Lower lobe of right lung (tissue), 2 donors: ENCODE data around the gene SULT2A1. TPM values are rescaled to one million over a fixed set of nuclear protein-coding genes. Genes with fewer than 3 reads are reported as not detected.
A peak's percentile ranks its signal among the peaks of the same experiment; 100 is the strongest.
"Not testable (repeated sequence)": the region's sequence is repeated elsewhere in the genome, so short reads cannot be mapped to it uniquely, and the experiment has no call there.

ENCODE experiments used
- ATAC-seq, 2 donors: fragments of 200-7000 bp; cut with Tn5 transposase; one replicate each; pipeline ENCODE4 v1.9.1; 2020 to 2022; ENCODE audit warnings: mild to moderate bottlenecking in 2 of 2, moderate library complexity in 2 of 2
- DNase-seq: peaks from one replicate; pipeline ENCODE4 v3.0.0-alpha.2; 2020
- H3K27ac ChIP-seq: fragments of 200-600 bp; one replicate; pipeline ENCODE4 v1.8.0; 2022
- H3K27me3 ChIP-seq: fragments of 200-600 bp; one replicate; pipeline ENCODE4 v1.8.0; 2022; ENCODE audit warnings: low read depth
- H3K36me3 ChIP-seq: fragments of 200-600 bp; one replicate; pipeline ENCODE4 v1.8.0; 2022; ENCODE audit warnings: mild to moderate bottlenecking
- H3K4me1 ChIP-seq: fragments of 200-600 bp; one replicate; pipeline ENCODE4 v1.8.0; 2022
- H3K4me3 ChIP-seq: fragments of 200-600 bp; one replicate; pipeline ENCODE4 v1.8.0; 2022; ENCODE audit warnings: mild to moderate bottlenecking
- H3K9me3 ChIP-seq: fragments of 200-600 bp; one replicate; pipeline ENCODE4 v1.8.0; 2022
- CTCF ChIP-seq: fragments of 200-600 bp; IDR thresholded peaks from one replicate; pipeline ENCODE4 v1.8.0; 2022; ENCODE audit warnings: antibody characterized with exemption, mild to moderate bottlenecking
- intact Hi-C: fragments of 100-400 bp; cut with DNase I; formaldehyde crosslinking; loops from one replicate; pipeline ENCODE4 v1.11.0; 2022
- total RNA-seq: library from RNA; stranded (reverse); fragmentation: NEBNext Ultra II Directional; extraction: Animal tissue kit (Norgen Biotek cat#: 25700); gene quantifications from one replicate; pipeline ENCODE4 v1.2.1, GENCODE V29; 2021
- donor health status: DM: no; HTN: yes; CAD: no; lungs with severe emphysema.

The SULT2A1 gene
- total RNA-seq, 1 donor from 2014 or later, result not detected

DNA sequence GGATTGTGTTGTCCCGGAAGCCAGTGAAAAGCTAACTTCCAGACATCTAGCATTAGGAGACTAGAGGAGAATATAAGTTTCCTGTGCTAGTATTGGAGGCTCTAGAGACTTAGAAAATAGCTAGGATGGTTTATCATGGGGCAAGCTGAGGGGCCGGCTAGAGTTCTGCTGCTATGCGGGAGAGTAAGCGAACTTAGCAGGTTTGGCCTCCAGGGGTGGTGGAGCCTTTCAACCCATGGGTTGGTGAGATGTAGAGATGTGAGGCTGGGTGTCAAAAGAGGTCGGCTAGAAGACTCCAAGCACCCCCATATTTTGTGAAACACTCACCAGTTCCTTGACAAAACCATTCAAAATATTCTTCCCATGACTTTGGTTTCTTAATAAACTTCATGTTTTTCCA lies 4.4 kb downstream of the SULT2A1 start:
- no peaks in the 10 kb centered on the region for H3K4me1 ChIP-seq
- peak; percentile 15 for DNase-seq
- no peak overlapping the region for H3K27ac ChIP-seq
- no peaks in the 10 kb centered on the region for H3K9me3 ChIP-seq
- H3K27me3 ChIP-seq, result no peaks in the 10 kb centered on the region
- TF ChIP-seq CTCF, result no peak
- intact Hi-C loops, result no loop called here
- no peak overlapping the region for H3K4me3 ChIP-seq
- H3K36me3 ChIP-seq, result no peaks in the 10 kb centered on the region
- ATAC-seq, result no peak

GRCh38 chr19:47879385-47879784 lies 6.7 kb downstream of the SULT2A1 start:
- H3K27me3 ChIP-seq, H3K4me1 ChIP-seq, intact Hi-C loops, H3K9me3 ChIP-seq, H3K27ac ChIP-seq, H3K36me3 ChIP-seq, ATAC-seq, H3K4me3 ChIP-seq: not testable (repeated sequence)
- peak; percentile 1 for DNase-seq

DNA sequence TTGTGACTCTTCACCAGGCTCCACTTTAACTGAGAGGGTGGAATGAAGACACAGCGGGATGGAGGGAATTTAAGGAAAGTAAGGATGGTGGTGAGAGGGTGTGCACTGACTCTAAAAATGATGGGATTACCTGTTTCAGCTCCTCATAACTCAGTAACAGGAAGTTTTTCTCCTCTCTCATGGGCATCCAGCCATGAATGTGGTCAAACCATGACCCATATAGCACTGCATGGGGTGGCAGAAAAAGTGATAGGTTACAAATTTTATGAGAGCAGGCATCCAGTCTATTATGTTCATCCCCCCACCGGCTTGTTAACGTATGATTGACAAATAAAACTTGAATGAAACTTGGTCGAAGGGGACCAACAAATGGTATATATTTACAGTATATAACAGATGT lies 7.2 kb downstream of the SULT2A1 start:
- TF ChIP-seq CTCF, result no peak

GRCh38 chr19:47865166-47865565 lies 20.9 kb downstream of the SULT2A1 start:
- intact Hi-C loops, result no loop called here
- ATAC-seq (no peak), DNase-seq (no peak)
- Histone ChIP-seq H3K27me3 (no peaks in the 10 kb centered on the region), H3K27ac (no peak overlapping the region), H3K9me3 (no peaks in the 10 kb centered on the region), H3K4me3 (no peak overlapping the region), H3K4me1 (no peaks in the 10 kb centered on the region), H3K36me3 (no peaks in the 10 kb centered on the region)
- no peak for TF ChIP-seq CTCF

More for the DNA sequence above, 7.2 kb downstream of the SULT2A1 start:
- ATAC-seq, result no peak
- Histone ChIP-seq H3K36me3 (no peaks in the 10 kb centered on the region), H3K27ac (no peak overlapping the region), H3K4me3 (no peak overlapping the region), H3K4me1 (no peaks in the 10 kb centered on the region), H3K27me3 (peaks cover 12% of the 10 kb centered on the region), H3K9me3 (no peaks in the 10 kb centered on the region)
- DNase-seq, result no peak
- intact Hi-C loops, result no loop called here

DNA sequence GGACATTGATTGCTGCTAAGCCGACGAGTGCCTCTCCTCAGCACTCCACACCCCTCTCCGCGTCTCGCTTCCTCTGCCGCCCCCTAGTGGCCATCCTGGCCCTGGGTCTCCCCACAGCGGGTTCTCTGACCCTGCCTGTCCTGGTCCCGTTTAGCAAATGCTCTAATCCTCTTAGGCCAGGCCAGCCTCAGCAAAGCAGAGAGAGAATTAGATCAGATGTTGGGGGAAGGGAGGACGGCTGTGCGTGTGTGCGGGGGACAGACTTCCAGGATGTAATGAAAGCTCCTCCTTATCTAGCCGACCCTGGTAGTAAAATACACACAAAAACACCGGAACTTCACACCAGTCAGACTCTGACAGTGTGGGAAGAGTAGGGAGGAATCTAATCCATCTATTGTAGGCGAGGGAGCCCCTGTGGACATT lies 22.6 kb downstream of the SULT2A1 start:
- no peaks in the 10 kb centered on the region for H3K4me1 ChIP-seq
- H3K9me3 ChIP-seq, result no peaks in the 10 kb centered on the region
- H3K4me3 ChIP-seq, result no peak overlapping the region
- DNase-seq (peak; percentile 84), ATAC-seq (peak; percentile 93 to 94)
- H3K27me3 ChIP-seq, result peaks cover 4% of the 10 kb centered on the region
- no peak overlapping the region for H3K27ac ChIP-seq
- intact Hi-C loops, result no loop called here
- no peaks in the 10 kb centered on the region for H3K36me3 ChIP-seq
- TF ChIP-seq CTCF, result peak; percentile 95

DNA sequence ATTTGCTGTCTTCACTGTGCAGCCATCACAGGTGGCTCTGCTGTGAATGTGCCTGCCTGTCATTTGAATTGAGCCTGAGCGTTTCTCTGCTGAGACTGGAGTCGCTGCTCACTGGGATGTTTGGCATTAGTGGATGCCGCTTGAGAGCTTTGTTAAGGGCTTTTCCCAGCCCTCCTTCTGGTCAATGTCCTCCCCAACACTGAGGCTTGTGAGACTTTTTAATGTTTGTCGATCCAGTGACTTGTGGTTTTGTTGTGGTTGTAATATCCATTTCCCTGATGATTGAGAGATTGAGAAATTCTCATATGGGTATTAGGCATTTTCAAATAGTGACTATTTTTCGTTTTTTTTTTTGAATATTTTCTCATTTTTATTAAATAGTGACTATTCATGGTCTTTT lies 24.5 kb downstream of the SULT2A1 start:
- no peak for TF ChIP-seq CTCF
- DNase-seq (no peak), ATAC-seq (no peak)
- H3K4me1 ChIP-seq, result no peaks in the 10 kb centered on the region
- H3K36me3 ChIP-seq, result no peaks in the 10 kb centered on the region
- intact Hi-C loops, result no loop called here
- no peak overlapping the region for H3K4me3 ChIP-seq
- H3K27ac ChIP-seq, result no peak overlapping the region
- no peaks in the 10 kb centered on the region for H3K9me3 ChIP-seq
- H3K27me3 ChIP-seq, result peaks cover 16% of the 10 kb centered on the region
